SK-N-DZ (cell line): ENCODE results near the gene CNTN3.

Experiments used
- DNase-seq: peaks from one replicate; pipeline ENCODE4 v3.0.0-alpha.2; 2015; ENCODE audit warnings: low spot score

The CNTN3 gene

DNA sequence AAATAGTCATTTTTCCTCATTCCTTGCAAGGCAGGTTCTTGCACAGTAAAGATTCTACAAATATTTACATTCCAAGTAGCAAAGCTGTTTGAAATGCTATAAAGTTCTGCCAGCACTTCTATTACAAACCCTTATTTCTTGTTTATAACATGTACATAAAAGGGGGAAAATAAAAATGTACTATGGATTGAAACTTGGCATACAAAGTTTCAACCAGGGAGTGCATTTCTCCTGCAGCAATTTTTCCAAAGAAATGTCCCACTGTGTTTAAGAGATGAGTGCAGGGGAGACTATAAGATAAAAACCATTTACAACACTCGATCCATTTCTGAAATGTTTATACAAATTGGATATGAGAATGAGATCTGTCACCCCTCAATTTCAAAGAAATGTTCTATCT, 3.3 kb downstream of the CNTN3 start:
- no peak for DNase-seq

DNA sequence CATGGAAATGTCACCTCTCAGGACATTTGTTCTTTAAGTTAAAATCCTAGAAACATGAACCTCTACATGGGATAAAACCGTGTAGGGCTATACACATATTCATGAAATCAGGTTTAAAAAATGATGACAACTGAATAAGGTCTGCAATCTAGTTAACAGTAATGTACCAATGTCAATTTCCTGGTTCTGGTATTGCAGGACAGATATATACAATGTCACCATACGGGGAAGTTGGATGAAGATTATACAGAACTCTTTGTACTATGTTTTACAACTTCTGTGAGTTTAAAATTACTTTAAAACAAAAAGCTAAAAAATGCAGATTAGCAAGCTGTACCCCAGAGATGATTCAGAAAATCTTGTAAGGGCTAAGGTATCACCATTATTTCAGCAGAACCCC, 6.7 kb downstream of the CNTN3 start:
- DNase-seq: no peak

DNA sequence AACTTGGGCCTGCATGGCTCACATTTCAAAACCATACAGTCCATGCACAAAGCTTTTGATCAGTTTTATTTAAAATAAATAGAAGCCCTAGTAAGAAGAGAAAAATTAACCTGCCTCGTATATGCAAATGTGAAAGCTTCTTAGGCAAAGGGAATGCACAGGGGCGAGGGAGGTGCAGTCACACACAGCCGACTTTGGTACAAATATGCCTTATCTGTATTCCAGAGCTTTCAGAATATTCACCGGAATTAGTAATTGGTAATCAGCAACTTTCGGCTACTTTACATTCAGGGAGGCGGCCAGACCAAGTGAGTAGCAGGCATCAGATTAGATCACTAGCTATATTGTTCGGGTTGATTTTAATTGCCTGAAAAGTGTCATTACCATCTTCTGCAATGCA, 7.5 kb downstream of the CNTN3 start:
- no peak for DNase-seq

DNA sequence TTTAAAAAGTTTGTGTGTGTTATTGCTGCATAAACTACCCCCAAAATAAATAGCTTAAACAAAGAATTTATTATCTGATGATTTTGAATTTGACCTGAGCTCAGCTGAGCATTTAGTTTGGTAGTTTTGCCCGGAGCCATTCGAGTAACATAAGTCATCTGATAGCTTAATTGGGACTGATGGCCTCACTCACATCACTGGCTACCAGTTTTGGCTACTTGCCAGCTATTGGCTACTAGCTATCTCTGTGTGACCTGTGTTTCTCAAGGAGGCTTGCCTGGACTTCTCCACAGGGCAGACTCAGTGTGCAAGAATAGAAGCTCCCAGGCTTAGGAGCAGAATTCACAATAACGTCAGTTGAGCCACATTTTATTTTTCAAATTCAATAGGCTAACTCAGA, 9.0 kb downstream of the CNTN3 start:
- peak; percentile 31 for DNase-seq

DNA sequence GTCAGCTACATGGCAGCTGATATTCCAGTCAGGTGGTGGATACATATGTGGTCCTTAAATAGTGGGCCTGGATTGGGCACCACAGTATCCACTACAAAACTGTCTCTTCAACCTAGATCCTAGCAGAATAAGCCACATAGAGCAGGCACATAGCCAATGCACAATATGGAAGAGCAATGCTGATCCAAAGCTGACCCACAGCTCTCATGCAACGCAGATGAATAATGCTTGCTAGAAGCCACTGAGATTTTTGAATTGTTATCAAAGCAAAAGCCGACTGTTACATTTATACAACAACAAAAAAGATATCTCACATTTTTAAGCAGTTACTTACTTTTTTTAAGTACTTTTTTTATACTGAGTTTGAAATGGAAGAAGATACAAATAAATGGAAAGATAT, 11.2 kb downstream of the CNTN3 start:
- no peak for DNase-seq

DNA sequence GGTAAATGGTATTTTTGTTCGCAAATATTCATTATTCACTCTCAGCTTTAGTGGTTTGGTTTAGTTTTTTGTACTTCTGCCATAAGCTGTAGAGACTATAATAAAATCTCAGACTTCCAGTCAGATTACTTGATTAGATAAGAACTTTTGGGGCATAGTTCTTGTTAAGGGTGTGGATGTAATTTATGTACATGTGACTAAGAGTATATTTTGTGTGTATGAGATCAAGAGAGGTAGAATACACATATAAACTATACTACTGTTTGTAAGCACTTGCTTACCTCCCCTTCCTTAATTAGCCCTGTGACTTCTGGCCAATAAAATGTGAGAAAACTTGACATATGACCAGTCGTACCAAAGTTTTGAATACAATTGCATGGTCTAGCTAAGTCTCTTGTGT, 12.0 kb downstream of the CNTN3 start:
- no peak for DNase-seq

DNA sequence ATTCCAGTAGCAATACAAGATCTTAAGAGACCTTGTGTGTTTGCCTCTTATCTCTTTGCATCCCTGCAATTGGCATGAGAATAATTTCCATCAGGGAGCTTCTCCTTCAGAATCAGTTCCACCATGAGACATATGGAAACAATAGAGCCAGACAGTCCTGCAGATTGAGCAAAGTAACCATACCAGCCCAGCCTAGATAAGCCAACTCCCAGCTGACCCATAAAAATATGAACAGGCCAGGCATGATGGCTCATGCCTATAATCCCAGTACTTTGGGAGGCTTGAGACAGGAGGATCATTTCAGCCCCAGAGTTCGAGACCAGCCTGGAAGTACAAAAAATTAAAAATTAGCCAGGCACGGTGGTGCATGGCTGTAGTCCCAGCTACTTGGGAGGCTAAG, 12.7 kb downstream of the CNTN3 start:
- no peak for DNase-seq

DNA sequence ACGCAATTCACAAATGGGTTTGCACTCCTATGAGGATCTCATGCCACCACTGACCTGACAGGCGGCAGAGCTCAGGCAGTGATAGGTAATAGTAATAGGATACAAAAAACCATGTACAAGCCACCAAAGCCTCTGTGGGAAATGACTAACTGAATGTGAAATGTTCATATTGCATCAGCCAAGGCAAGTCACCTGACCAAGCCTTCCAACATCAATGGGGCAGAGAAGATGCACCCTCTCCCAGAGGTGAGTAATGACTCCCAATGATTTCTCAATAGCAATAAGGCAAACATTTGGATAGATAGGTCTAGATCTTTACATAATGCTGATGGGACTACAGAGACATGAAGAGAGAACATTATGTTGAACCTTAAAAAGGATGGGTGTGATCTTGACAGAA, 14.9 kb downstream of the CNTN3 start:
- no peak for DNase-seq

DNA sequence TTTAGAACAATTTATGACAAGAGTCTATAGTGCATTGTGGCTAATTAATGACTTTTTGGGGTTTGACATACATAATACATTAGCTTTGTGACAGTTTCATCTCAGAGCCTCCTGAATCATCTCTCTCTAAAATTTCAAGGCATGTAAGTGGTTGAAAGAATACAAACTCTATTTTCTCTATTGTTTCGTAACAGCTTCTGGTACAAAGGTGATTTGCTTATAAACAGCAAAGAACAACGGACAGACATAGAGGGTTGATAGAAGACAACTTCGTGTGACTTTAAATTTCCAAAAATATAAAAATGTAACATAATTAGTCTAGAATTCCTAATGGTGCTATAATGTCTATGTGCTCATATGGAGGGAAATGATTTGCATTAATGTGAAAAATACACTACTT, 21.3 kb downstream of the CNTN3 start:
- DNase-seq: no peak

DNA sequence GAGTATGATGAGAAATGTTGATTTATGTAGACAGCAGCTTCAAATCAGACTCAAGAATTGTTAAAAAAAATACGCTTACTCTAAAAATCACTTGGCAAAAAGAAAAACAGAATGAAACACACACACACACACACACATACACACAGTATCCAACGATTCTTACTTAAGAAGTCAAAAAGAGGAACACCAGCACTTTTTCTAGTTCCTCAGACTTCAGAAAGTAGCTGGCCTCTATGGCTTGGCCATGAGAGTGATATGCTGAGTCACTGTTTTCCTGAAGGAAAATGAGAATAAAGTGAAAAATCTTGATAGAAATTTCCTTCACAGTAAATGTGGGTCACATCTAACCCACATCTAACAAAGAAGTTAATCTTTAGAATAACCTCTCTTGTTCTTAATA, 22.1 kb downstream of the CNTN3 start:
- no peak for DNase-seq

DNA sequence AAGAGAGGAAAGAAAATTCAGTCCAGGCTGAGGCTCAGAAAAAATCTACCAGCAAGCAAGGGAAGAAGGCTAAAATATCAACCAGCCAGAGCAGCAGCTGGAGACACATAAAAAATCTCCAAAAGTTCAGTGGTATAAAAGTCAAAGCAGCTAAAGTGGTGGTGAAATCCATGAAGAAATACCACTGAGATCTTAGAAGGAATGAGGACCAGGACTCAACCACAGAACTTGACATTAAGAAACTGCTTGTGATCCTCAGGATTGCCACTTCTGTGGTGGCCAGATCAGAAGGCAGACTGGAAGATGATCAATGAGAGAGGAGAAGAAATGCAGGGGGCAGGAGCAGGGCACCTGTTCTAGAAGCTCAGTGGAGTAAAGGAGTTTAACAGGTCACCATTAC, 22.5 kb downstream of the CNTN3 start:
- DNase-seq: no peak

DNA sequence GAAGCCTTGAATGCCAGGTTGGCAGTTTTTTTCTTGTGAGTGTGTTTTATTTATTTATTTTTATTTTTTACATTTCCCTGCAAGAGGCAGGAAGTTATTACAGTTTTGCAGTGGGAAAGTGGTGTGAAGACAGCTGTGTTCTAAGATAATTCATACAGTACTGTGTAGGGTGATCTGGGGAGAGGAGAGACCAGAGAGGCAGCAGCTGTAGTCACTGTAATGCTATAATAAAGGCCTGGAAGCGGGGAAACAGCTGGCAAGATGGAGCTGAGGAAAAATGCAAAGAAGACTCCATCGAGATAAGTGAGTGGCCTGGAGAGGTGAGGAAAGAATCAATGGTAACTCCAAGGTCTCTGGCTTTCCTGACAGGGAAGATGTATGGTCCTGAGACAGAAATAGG, 23.1 kb downstream of the CNTN3 start:
- no peak for DNase-seq

DNA sequence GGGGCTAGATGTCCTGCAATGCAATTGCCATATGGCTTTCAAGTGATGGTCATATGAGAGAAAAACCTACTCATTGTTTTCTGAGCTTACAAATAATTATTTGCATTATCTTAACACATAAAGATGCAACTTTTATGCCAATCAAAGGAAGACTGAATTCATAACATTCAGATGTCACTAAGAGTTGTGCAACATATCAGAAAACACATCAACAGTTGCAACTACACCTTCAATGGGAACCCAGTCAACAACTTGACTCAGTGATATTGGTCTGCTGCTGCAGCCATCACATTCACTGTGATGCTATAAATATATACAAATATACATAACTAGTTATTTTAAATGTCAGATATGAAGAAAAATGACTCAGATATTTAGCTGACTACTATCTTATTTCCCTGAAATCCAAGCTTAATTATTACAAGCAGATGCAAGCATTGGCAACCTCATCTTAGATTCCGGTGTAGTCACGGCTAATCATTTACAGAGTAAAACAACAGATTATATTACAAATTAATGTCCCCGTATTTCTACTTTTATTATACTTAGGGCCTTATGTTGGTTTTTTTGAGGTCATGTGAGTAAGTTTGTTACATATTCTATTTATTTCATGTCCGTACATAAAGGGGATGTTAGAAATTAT, 23.7 kb downstream of the CNTN3 start:
- no peak for DNase-seq

DNA sequence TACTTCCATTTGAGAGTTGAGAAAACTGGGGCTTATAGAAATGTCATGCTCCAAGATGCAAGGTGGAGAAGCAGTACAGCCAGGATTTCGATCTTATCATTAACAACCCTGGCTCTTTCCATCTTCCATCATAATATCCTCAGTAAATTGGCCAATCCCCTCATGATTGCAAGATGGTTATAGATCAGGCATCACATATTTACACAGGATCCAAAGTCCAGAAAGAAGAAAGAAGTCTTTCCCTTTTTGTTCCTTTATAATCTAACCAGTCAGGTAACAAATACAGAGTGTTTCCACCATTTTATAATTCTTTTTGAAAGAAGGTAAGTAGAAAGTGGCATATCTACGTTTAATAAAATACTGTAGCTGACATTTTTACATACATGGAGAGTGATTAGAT, 29.7 kb downstream of the CNTN3 start:
- no peak for DNase-seq

DNA sequence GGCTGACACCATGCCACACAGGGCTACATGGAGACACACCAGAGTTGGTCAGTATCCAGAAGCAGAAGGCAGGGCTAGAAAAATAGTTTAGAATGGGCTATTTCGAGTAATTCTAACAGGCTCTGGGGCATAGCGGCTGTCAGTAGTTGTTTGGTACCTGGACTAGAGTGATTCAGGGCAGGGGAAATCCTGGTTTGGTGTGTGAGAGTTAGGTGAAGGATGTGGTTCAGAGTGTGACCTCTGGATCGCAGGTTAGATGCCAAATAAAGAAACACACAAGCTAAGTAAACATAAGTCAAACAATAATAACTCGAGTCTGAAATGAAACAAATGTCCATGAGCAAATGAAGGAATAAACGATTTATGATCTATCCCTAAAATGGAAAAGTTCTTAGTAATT, 31.5 kb downstream of the CNTN3 start:
- DNase-seq: no peak

DNA sequence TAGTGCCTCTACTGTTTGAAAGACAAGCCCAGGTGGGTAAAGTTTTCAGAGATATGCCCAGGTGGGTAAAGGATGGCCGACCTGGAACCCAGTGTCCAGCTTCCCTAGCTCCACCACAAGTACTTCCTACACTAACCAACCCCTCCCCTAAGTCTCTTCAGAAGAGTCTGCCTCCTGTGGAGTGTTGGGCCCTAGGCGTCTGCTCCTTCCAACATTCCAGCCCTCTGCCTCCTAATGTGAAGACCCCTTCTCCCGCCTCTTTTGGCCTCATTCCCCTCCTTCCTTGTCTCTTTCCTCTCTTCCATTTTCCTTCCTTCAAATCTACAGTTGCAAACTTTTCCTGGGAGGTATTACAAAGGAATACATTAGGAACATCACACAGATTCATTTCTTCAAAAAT, 38.6 kb downstream of the CNTN3 start:
- no peak for DNase-seq

DNA sequence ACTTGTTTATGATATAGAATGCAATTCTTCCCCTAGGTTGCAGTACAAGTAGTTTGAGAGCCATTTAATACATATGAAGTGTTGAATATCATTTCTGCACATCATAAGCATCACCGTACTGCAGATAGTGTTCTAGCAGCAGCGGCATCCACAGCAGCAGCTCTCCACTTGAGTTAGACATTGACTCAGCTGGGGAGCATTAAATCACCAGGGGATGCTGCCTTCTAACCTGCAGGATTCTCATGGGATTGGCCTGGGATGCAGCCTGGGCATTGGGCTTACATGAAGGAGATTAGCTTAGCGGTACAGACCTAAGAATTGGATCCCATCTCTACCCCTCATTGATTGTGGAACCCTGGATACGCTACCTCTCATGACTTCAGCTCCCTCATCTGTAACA, 43.3 kb downstream of the CNTN3 start:
- DNase-seq: no peak
